ENCODE data around the gene EFCAB11.
A peak's percentile ranks its signal among the peaks of the same experiment; 100 is the strongest.

EFCAB11 gene

GRCh38 chr14:89858089-89858488 lies 96.4 kb downstream of the EFCAB11 start:
- no peak for DNase-seq

DNA sequence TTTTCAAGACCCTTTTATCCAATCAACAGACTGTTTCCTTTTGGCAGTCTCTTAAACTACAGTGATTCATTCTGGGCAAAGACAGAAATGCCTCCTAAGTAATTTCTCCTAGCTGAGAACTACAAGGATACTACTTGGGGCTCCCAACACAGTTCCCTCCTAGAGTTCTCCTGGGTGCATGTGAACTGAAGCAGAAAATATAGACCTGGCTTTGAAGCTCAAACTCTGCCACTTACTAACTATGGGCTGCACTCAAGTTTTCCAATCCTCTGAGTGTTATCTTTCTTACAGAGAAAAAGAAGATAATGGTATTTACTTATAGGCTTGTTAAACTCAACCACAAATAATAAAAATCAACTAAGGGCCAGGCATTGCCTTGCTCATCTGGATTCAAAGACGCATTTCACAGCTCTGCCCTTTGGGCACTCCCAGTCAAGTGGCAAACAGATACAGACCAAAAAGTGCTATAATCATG lies 97.6 kb downstream of the EFCAB11 start:
- no peak for DNase-seq

DNA sequence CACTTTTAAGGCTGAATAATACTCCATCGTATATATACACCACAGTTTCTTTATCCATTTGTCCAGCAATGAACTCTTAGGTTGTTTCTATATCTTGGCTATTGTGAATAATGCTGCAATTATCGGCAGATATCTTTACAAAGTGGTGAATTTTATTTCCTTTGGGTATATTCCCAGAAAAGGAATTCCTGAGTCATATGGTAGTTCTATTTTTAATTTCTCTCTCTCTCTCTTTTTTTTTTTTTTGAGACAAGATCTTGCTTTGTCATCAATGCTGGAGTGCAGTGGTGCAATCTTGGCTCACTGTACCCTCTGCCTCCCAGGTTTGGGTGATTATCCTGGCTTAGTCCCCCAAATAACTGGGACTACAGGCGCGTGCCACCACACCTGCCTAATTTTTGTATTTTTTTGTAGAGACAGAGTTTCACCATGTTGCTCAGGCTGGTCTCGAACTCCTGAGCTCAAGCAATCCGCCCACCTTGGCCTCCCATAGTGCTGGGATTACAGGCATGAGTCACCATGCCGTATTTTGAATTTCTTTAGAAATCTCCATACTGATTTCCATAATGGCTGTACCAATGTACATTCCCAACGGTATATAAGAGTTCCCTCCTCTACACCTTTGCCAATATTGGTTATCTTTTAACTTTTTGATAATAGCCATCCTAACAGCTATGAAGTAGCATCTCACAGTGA lies 98.4 kb downstream of the EFCAB11 start:
- DNase-seq = no peak

GRCh38 chr14:89853936-89854693 lies 100.4 kb downstream of the EFCAB11 start:
- DNase-seq = no peak

DNA sequence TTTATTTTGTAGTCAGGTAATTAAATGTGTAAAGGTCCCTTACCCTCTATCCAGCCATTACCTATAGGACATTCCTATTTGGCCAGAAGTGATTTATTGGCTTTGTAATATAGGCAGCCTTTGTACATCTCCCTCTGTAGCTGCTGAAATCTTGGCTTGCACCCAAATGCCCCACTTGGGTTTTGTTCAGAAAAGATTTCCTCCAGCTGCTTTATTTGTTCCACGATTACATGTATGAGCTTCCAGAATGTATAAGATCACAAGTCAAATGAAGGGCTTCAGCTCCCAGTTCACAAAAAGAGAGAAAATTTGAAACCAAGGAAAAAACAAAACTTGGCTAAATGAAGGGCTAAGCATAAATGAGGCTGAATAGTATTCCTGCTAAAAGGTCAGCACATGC lies 103.4 kb downstream of the EFCAB11 start:
- DNase-seq = no peak

GRCh38 chr14:89849931-89850330 lies 104.6 kb downstream of the EFCAB11 start:
- DNase-seq = peak; percentile 8

- DNase-seq = no peak
These were observed 106.4 kb downstream of the EFCAB11 start for GRCh38 chr14:89848165-89848564.

GRCh38 chr14:89845346-89845745 lies 109.2 kb downstream of the EFCAB11 start:
- DNase-seq = no peak

DNA sequence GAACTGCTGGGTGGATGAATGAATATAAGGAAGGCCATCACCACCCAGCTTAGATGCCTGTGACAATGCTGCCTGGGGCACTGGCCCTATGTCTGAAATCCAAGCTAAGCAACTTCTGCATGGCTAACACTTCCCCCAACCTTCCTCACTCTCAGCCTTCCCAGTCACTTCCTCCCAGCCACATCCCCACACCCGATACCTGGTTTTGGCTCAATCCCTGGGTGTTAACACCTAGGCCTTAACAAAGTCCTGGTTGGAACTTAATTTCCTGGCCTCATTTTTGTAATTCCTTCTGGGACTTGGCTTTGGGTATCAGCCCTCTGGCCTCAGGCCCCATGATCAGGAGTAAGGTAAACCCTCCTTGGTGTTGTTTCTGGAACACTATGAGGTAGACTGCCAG lies 110.0 kb downstream of the EFCAB11 start:
- DNase-seq = no peak

DNA sequence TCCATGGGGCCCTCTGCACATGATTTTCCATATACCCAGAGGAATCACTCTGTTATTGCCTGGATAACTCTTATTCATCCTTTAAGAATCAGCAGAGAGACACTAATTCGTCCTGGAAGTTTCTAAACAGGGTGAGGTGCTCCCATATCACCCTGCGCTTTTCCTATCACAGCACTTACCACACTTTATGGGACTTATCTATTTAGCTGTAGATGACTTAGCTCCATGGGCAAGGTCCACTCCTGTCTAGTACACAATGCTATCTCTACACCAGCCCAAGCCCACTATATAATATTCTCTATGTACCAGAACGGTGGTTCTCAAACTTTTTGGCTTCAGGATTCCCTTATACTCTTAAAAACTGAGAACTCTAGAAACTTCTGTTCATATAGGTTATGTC lies 111.7 kb downstream of the EFCAB11 start:
- DNase-seq = no peak

- no peak for DNase-seq
These were observed 112.7 kb downstream of the EFCAB11 start for GRCh38 chr14:89841851-89842250.

GRCh38 chr14:89836830-89837469 lies 117.6 kb downstream of the EFCAB11 start:
- DNase-seq = no peak

GRCh38 chr14:89833661-89834060 lies 120.9 kb downstream of the EFCAB11 start:
- DNase-seq = no peak

- DNase-seq = no peak
These were observed 121.4 kb downstream of the EFCAB11 start for GRCh38 chr14:89833120-89833532.

DNA sequence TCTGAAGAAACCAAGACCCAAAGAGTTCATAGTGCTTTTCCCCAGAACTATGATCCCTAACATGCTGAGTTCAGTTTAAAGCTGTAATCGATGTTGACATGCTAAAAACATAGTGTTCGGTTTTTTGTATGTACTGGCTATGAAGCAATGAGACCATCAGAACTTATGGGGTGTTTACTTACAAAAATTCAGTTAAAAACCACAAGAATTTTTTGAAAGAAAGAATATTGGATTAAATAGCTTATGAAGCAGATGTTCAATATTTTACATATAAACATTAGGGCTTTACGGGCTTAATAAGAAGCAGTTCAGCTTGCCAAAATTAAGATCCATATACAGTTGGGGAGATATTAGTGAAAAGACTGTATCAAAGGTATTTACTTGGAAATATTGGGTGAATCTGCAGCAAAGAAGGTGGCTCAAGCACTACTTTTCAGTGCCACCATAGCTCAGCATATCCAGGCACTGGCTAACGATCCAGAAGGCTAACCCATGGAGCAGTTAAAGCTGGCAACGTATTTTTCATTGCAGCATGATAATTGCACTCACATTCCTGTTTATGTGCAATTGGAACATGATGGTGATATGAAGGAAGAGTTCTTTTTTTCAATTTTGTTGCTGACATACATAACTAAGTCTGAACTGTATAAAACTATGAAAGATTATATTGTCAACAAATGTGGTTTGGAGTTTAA lies 125.9 kb downstream of the EFCAB11 start:
- no peak for DNase-seq

DNA sequence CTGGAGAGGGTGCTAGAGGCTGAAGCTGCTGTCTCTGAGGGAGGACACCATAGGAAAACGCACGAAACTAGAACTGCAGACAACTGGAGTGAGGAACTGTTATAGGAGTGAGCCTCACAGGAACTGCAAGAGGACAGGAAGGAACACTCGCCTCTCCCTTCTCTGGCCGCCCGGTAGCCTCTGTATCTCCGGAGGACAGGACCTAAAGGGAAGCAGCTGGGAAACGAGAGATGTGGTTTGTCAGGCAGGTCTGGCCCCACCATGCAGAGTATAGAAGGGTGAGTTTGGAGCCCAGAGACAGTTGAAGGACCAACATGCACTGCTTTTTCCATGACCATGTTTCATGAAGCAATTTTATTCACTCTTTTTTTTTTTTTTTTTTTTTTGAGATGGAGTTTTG lies 127.3 kb downstream of the EFCAB11 start:
- no peak for DNase-seq

- DNase-seq = no peak
These were observed 127.9 kb downstream of the EFCAB11 start for GRCh38 chr14:89826596-89826995.

- DNase-seq = no peak
These were observed 130.8 kb downstream of the EFCAB11 start for GRCh38 chr14:89823743-89824142.

DNA sequence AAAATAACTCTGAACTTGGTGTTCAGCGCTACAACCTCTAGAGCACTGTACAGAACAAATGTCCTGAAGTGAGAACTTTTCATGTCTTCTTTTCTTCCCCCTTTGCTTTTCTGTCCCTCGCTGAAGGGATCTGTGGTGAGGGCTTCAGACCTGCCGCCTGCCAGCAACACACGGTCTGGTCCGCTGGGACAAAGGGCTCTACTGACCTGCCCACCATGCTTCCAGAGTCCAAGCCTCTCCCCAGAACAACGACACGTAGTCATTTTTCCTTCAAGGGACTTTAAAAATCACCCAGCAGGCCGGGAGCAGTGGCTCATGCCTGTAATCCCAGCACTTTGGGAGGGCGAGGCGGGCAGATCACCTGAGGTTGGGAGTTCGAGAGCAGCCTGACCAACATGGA lies 140.4 kb downstream of the EFCAB11 start:
- DNase-seq = no peak

DNA sequence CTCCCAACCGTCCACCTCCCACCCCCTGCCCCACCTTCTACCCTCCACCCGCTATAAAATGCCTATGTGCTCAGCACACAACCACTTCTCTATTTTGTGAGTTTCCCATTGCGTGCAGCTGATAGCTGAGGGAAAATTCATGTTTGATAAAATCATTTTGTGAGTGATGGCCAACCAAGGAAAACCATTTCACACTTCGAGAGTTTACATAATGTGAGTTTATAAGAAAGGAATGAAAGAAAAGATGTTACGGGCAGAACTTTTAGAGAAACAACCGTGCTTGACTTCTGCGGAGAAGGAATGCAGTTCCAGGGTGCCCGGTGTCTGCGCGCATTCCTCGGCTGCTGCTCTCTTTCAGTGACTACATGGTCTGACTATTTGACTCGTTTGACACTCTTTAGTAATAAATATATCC lies 140.9 kb downstream of the EFCAB11 start:
- peak; percentile 21 for DNase-seq

DNA sequence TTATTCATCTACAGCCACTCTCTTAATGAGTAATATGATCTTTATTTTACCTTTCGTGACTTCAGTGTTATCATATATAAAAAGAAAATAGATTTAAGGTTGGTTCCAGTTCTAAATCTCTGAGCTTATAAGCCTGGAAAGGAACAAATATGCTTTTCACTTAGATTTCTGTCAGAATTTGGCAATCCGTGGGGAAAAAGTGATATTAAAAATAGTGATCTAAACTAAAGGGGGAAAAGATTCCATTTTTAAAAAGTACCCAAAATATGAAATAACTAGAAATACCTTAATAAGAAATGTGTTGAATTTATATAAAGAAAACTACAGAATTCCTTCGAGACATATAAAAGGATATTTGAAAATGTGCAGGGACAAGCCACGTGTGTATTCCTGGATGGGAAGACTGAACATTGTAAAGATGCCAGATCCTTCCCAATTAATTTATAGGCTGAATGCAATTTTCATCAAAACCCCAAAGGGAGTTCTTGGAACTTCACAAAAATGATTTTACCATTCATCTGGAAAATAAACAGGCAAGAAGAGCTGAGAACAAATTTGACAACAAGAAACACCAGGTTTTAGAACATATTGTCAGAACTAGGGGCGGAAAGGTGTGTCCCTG lies 142.5 kb downstream of the EFCAB11 start:
- DNase-seq = no peak

GRCh38 chr14:89810101-89810500 lies 144.4 kb downstream of the EFCAB11 start:
- no peak for DNase-seq

- DNase-seq = no peak
These were observed 146.6 kb downstream of the EFCAB11 start for GRCh38 chr14:89807892-89808291.
